SH-SY5Y (cell line): Measurements from ENCODE around the gene SCO2.

Experiments used
- GATA2 ChIP-seq: IDR thresholded peaks from 2 replicates; pipeline ENCODE4 v1.6.1; 2011; ENCODE audit warnings: mild to moderate bottlenecking, low read depth, low read length
- GATA3 ChIP-seq: IDR thresholded peaks from 2 replicates; pipeline ENCODE4 v1.6.1; 2011; ENCODE audit warnings: low read depth, mild to moderate bottlenecking, low read length, moderate library complexity

DNA sequence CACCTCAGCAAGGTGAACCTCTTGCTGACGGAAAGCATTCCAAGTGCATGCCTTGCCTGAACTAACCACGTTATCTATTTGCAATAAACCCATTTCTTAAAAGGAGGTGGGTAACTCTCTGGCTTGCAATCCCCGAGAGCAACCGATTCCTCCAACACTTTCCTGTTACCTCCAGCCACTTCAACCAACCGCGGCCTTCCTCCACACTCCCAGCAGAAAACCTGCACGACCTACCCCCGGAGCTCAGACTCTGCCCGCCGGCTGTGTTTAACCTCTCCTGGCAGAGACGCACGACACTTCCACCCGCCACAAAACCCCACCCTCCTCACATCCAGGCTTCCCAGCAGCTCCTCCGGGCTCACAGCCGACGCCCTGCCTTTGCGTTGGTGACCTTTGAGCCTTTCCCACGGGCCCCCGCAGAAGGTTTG is 708 bp downstream of the SCO2 start:
- TF ChIP-seq GATA2 (no peak), GATA3 (no peak)
